CD8-positive, alpha-beta memory T cell (primary cell): ENCODE measurements around the gene APAF1. TPM values are rescaled to one million over a fixed set of nuclear protein-coding genes. Genes with fewer than 3 reads are reported as not detected.
A peak's percentile ranks its signal among the peaks of the same experiment; 100 is the strongest.

Source experiments
- CTCF ChIA-PET: fragments of 350-600 bp; sonication (Branson Sonifier 250); formaldehyde crosslinking; loops from one replicate; lab custom pipeline; 2021; ENCODE audit warnings: antibody characterized with exemption; lab: Charles Lee
- POLR2A ChIA-PET: fragments of 350-600 bp; sonication (Branson Sonifier 250); formaldehyde crosslinking; loops from one replicate; lab custom pipeline; 2021; ENCODE audit warnings: antibody characterized with exemption; lab: Charles Lee
- DNase-seq, 5 donors: peaks; one replicate each; pipeline versions ENCODE4 v3.0.0 to v3.0.0-alpha.2; 2020 to 2022; ENCODE audit warnings: mixed read lengths in 1 of 5
- H3K27ac ChIP-seq: one replicate; pipeline ENCODE4 v1.7.0; 2013; ENCODE audit warnings: low read depth, mild to moderate bottlenecking, low read length, moderate library complexity
- H3K27me3 ChIP-seq: 2 replicates; pipeline ENCODE4 v1.7.0; 2013; ENCODE audit warnings: low read length, mild to moderate bottlenecking; ENCODE audit not compliant: insufficient read depth, poor library complexity, severe bottlenecking
- H3K36me3 ChIP-seq: 2 replicates; pipeline ENCODE4 v1.7.0; 2013; ENCODE audit warnings: mild to moderate bottlenecking, low read length, moderate library complexity; ENCODE audit not compliant: insufficient read depth
- H3K4me1 ChIP-seq: 2 replicates; pipeline ENCODE4 v1.7.0; 2013; ENCODE audit warnings: mild to moderate bottlenecking, low read length, moderate library complexity; ENCODE audit not compliant: insufficient read depth
- H3K4me3 ChIP-seq: 2 replicates; pipeline ENCODE4 v1.7.0; 2013; ENCODE audit warnings: mild to moderate bottlenecking, low read length
- H3K9me3 ChIP-seq: 2 replicates; pipeline ENCODE4 v1.7.0; 2013; ENCODE audit warnings: mild to moderate bottlenecking, low read length
- H3K27ac Mint-ChIP-seq, 8 donors: one replicate each; pipeline ENCODE4 v1.8.0; 2020 to 2021; ENCODE audit warnings: mixed read lengths in 8 of 8, mild to moderate bottlenecking in 6 of 8, inconsistent platforms in 3 of 8, moderate library complexity in 3 of 8
- H3K27me3 Mint-ChIP-seq, 2 donors: one replicate each; pipeline ENCODE4 v1.8.0; 2020 to 2021; ENCODE audit warnings: mixed read lengths in 2 of 2, mild to moderate bottlenecking in 1 of 2, moderate library complexity in 1 of 2
- H3K36me3 Mint-ChIP-seq, 3 donors: one replicate each; pipeline ENCODE4 v1.8.0; 2020 to 2021; ENCODE audit warnings: mixed read lengths in 3 of 3, inconsistent platforms in 1 of 3, mild to moderate bottlenecking in 1 of 3
- H3K4me1 Mint-ChIP-seq, 3 donors: one replicate each; pipeline ENCODE4 v1.8.0; 2020 to 2021; ENCODE audit warnings: mixed read lengths in 3 of 3, inconsistent platforms in 1 of 3, mild to moderate bottlenecking in 1 of 3
- H3K4me3 Mint-ChIP-seq, 7 donors: one replicate each; pipeline ENCODE4 v1.8.0; 2020 to 2021; ENCODE audit warnings: mixed read lengths in 7 of 7, mild to moderate bottlenecking in 6 of 7, moderate library complexity in 4 of 7, inconsistent platforms in 2 of 7
- H3K9me3 Mint-ChIP-seq, 5 donors: one replicate each; pipeline ENCODE4 v1.8.0; 2020 to 2022; ENCODE audit warnings: mixed read lengths in 5 of 5, mild to moderate bottlenecking in 3 of 5, moderate library complexity in 2 of 5, inconsistent platforms in 1 of 5
- polyA plus RNA-seq: library from polyadenylated mRNA; unstranded; fragments of 300-500 nt; fragmentation: Illumina TruSeq; gene quantifications from one replicate; pipeline ENCODE4 v1.2.3, GENCODE V29; 2021
- total RNA-seq, 2 experiments: library from RNA; stranded (reverse); gene quantifications; one replicate each; pipeline ENCODE4 v1.2.3, GENCODE V29; 2021

Gene APAF1
- total and polyA plus RNA-seq, 3 experiments from 2014 or later, result 11.1 to 14.6 (median 13.9) TPM

- no peak overlapping the region for H3K27ac Mint-ChIP-seq
- Histone ChIP-seq H3K27me3 (peaks cover 6% of the 10 kb centered on the region), H3K27ac (no peak overlapping the region), H3K4me1 (peaks cover 4% of the 10 kb centered on the region), H3K36me3 (no peaks in the 10 kb centered on the region), H3K4me3 (no peak overlapping the region), H3K9me3 (no peaks in the 10 kb centered on the region)
- peaks cover 10 to 21% (median 11%) of the 10 kb centered on the region in 3 donors for H3K4me1 Mint-ChIP-seq
- CTCF ChIA-PET, result no interaction called here
- POLR2A ChIA-PET, result no interaction called here
- no peaks in the 10 kb centered on the region for H3K36me3 Mint-ChIP-seq
- peaks cover 8 to 25% of the 10 kb centered on the region in 2 donors for H3K27me3 Mint-ChIP-seq
- H3K4me3 Mint-ChIP-seq, result no peak overlapping the region
- no peaks in the 10 kb centered on the region for H3K9me3 Mint-ChIP-seq
- peak in 1 of 5 donors; percentile 50 for DNase-seq
These were observed 98.4 kb downstream of the APAF1 start for GRCh38 chr12:98743362-98743953.

GRCh38 chr12:98744680-98745079, 99.6 kb downstream of the APAF1 start:
- no peaks in the 10 kb centered on the region for H3K36me3 Mint-ChIP-seq
- H3K9me3 Mint-ChIP-seq, result no peaks in the 10 kb centered on the region
- Histone ChIP-seq H3K4me3 (no peak overlapping the region), H3K9me3 (no peaks in the 10 kb centered on the region), H3K27me3 (peaks cover 6% of the 10 kb centered on the region), H3K27ac (no peak overlapping the region), H3K4me1 (peaks cover 4% of the 10 kb centered on the region), H3K36me3 (no peaks in the 10 kb centered on the region)
- no peak for DNase-seq
- ChIA-PET POLR2A (no interaction called here), CTCF (no interaction called here)
- H3K27ac Mint-ChIP-seq, result peak overlapping the region in 1 of 8 donors; percentile 45
- H3K27me3 Mint-ChIP-seq, result peaks cover 8 to 29% of the 10 kb centered on the region in 2 donors
- peaks cover 10 to 21% (median 11%) of the 10 kb centered on the region in 3 donors for H3K4me1 Mint-ChIP-seq
- H3K4me3 Mint-ChIP-seq, result peak overlapping the region in 6 of 7 donors; percentile 53 to 88 (median 78)

GRCh38 chr12:98745578-98746391, 100.7 kb downstream of the APAF1 start:
- ChIA-PET CTCF (no interaction called here), POLR2A (no interaction called here)
- Mint-ChIP-seq H3K27ac (peak overlapping the region in 3 of 8 donors; percentile 30 to 79 (median 45)), H3K4me3 (peak overlapping the region; percentile 76 to 88 (median 82)), H3K4me1 (peaks cover 10 to 21% (median 11%) of the 10 kb centered on the region in 3 donors), H3K27me3 (peaks cover 9 to 36% of the 10 kb centered on the region in 2 donors), H3K9me3 (no peaks in the 10 kb centered on the region), H3K36me3 (no peaks in the 10 kb centered on the region)
- DNase-seq, result peak in 3 of 5 donors; percentile 6 to 48 (median 7)
- Histone ChIP-seq H3K27me3 (peaks cover 6% of the 10 kb centered on the region), H3K4me1 (peaks cover 4% of the 10 kb centered on the region), H3K36me3 (no peaks in the 10 kb centered on the region), H3K4me3 (peak overlapping the region; percentile 40), H3K9me3 (no peaks in the 10 kb centered on the region), H3K27ac (no peak overlapping the region)

- Histone ChIP-seq H3K27ac (no peak overlapping the region), H3K4me1 (peaks cover 4% of the 10 kb centered on the region), H3K36me3 (no peaks in the 10 kb centered on the region), H3K9me3 (no peaks in the 10 kb centered on the region), H3K27me3 (peaks cover 6% of the 10 kb centered on the region), H3K4me3 (no peak overlapping the region)
- Mint-ChIP-seq H3K27ac (no peak overlapping the region), H3K36me3 (no peaks in the 10 kb centered on the region), H3K27me3 (peaks cover 10 to 32% of the 10 kb centered on the region in 2 donors), H3K4me3 (no peak overlapping the region), H3K9me3 (no peaks in the 10 kb centered on the region), H3K4me1 (peaks cover 10 to 12% (median 11%) of the 10 kb centered on the region in 3 donors)
- ChIA-PET CTCF (no interaction called here), POLR2A (no interaction called here)
- no peak for DNase-seq
These were observed 103.4 kb downstream of the APAF1 start for GRCh38 chr12:98748463-98748862.

GRCh38 chr12:98750511-98750910, 105.4 kb downstream of the APAF1 start:
- DNase-seq, result no peak
- H3K4me3 ChIP-seq, result no peak overlapping the region
- POLR2A ChIA-PET, result no interaction called here
- Mint-ChIP-seq H3K4me3 (no peak overlapping the region), H3K9me3 (no peaks in the 10 kb centered on the region), H3K36me3 (no peaks in the 10 kb centered on the region), H3K27ac (no peak overlapping the region), H3K27me3 (peaks cover 9 to 32% of the 10 kb centered on the region in 2 donors), H3K4me1 (peaks cover 10 to 19% (median 18%) of the 10 kb centered on the region in 3 donors)
- H3K27me3 ChIP-seq, result peaks cover 5% of the 10 kb centered on the region
- no peaks in the 10 kb centered on the region for H3K9me3 ChIP-seq
- H3K36me3 ChIP-seq, result no peaks in the 10 kb centered on the region
- peaks cover 4% of the 10 kb centered on the region for H3K4me1 ChIP-seq
- H3K27ac ChIP-seq, result no peak overlapping the region
- CTCF ChIA-PET, result no interaction called here

- no peak overlapping the region for H3K27ac Mint-ChIP-seq
- H3K4me3 ChIP-seq, result no peak overlapping the region
- POLR2A ChIA-PET, result no interaction called here
These were observed 106.6 kb downstream of the APAF1 start for GRCh38 chr12:98751580-98752115.

GRCh38 chr12:98752726-98753125, 107.6 kb downstream of the APAF1 start:
- Mint-ChIP-seq H3K27ac (no peak overlapping the region), H3K4me1 (peaks cover 3 to 11% (median 9%) of the 10 kb centered on the region in 3 donors), H3K9me3 (no peaks in the 10 kb centered on the region), H3K36me3 (no peaks in the 10 kb centered on the region), H3K4me3 (no peak overlapping the region), H3K27me3 (peaks cover 7 to 14% of the 10 kb centered on the region in 2 donors)
- Histone ChIP-seq H3K4me1 (no peaks in the 10 kb centered on the region), H3K4me3 (no peak overlapping the region), H3K9me3 (no peaks in the 10 kb centered on the region), H3K36me3 (no peaks in the 10 kb centered on the region), H3K27ac (no peak overlapping the region), H3K27me3 (no peaks in the 10 kb centered on the region)
- no peak for DNase-seq
- POLR2A ChIA-PET, result no interaction called here
- CTCF ChIA-PET, result no interaction called here

More at GRCh38 chr12:98751580-98752115, 106.6 kb downstream of the APAF1 start:
- Histone ChIP-seq H3K4me1 (no peaks in the 10 kb centered on the region), H3K27me3 (no peaks in the 10 kb centered on the region), H3K9me3 (no peaks in the 10 kb centered on the region), H3K36me3 (no peaks in the 10 kb centered on the region), H3K27ac (no peak overlapping the region)
- H3K27me3 Mint-ChIP-seq, result peaks cover 3 to 24% of the 10 kb centered on the region in 2 donors
- H3K9me3 Mint-ChIP-seq, result no peaks in the 10 kb centered on the region
- H3K4me3 Mint-ChIP-seq, result no peak overlapping the region
- peaks cover 3 to 11% (median 9%) of the 10 kb centered on the region in 3 donors for H3K4me1 Mint-ChIP-seq
- H3K36me3 Mint-ChIP-seq, result no peaks in the 10 kb centered on the region
- no peak for DNase-seq
- CTCF ChIA-PET, result no interaction called here

GRCh38 chr12:98754095-98754494, 109.0 kb downstream of the APAF1 start:
- Histone ChIP-seq H3K9me3 (no peaks in the 10 kb centered on the region), H3K4me1 (no peaks in the 10 kb centered on the region), H3K4me3 (no peak overlapping the region), H3K36me3 (no peaks in the 10 kb centered on the region), H3K27ac (no peak overlapping the region), H3K27me3 (no peaks in the 10 kb centered on the region)
- POLR2A ChIA-PET, result no interaction called here
- peak overlapping the region in 1 of 8 donors; percentile 47 for H3K27ac Mint-ChIP-seq
- CTCF ChIA-PET, result no interaction called here
- no peaks in the 10 kb centered on the region for H3K36me3 Mint-ChIP-seq
- DNase-seq, result no peak
- peaks cover 3 to 11% (median 9%) of the 10 kb centered on the region in 3 donors for H3K4me1 Mint-ChIP-seq
- H3K4me3 Mint-ChIP-seq, result peak overlapping the region in 1 of 7 donors; percentile 44
- H3K27me3 Mint-ChIP-seq, result peaks cover 7 to 12% of the 10 kb centered on the region in 2 donors
- H3K9me3 Mint-ChIP-seq, result no peaks in the 10 kb centered on the region
